Measurements from ENCODE around the gene NIP7.

DNA sequence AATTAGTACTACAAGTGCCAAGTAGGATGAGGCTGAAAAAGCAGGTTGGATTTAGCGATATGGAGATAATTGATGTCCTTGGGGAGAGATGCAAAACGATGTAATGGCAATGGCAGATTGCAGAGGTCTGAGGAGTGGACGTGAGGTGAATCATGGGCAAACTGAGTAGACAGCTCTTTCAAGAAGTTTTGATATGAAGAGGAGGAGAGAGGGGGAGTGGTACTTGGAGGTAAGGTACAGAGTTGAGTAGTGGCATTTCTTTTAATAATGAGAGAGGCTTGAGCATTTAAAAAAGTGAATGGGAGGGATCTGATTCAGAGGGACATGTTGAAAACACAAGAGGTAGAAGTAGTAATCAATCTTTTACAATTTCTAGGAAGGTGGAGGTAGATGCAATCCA, 46.2 kb upstream of the NIP7 start:
- TF ChIP-seq, protein P1, sequence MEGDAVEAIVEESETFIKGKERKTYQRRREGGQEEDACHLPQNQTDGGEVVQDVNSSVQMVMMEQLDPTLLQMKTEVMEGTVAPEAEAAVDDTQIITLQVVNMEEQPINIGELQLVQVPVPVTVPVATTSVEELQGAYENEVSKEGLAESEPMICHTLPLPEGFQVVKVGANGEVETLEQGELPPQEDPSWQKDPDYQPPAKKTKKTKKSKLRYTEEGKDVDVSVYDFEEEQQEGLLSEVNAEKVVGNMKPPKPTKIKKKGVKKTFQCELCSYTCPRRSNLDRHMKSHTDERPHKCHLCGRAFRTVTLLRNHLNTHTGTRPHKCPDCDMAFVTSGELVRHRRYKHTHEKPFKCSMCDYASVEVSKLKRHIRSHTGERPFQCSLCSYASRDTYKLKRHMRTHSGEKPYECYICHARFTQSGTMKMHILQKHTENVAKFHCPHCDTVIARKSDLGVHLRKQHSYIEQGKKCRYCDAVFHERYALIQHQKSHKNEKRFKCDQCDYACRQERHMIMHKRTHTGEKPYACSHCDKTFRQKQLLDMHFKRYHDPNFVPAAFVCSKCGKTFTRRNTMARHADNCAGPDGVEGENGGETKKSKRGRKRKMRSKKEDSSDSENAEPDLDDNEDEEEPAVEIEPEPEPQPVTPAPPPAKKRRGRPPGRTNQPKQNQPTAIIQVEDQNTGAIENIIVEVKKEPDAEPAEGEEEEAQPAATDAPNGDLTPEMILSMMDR (IDR thresholded peaks at IDR 0.05 in 4 of 5, conservative IDR thresholded peaks at IDR 0.05 in 1 of 5), result no peak
- no peak for TF ChIP-seq POLR2A (IDR thresholded peaks at IDR 0.05)

All from gastrocnemius medialis (tissue), 4 donors.